ENCODE data around the gene CEND1. TPM values are rescaled to one million over a fixed set of nuclear protein-coding genes. Genes with fewer than 3 reads are reported as not detected.

CEND1 gene
- total and polyA plus RNA-seq, 2 of the 4 experiments (the other 2 are of a cell fraction), result 0.90 to 4.0 TPM

- 71% methylated on average over 9 of the region's 36 CpGs; no CpG with 5 or more reads in 1 of the 2 experiments for WGBS, 2 experiments (ENCODE audit: extremely low coverage in 2 of 2, insufficient read length in 1 of 2)
- peaks cover 10% of the 10 kb centered on the region for H3K4me1 ChIP-seq (ENCODE audit: control insufficient read depth, insufficient read depth, low read length)
- H4K91ac ChIP-seq (ENCODE audit: insufficient read depth, low read depth, low read length), result no peak overlapping the region
- ATAC-seq (ENCODE audit: low read depth), result no peak
- ChIA-PET CTCF (interaction anchor here (2.2 kb wide), 1 partner anchor 14 kb away, joined by 10 read pairs; no protein-coding TSS in a partner anchor), POLR2A (ENCODE audit: unreplicated experiment) (no interaction called here)
- in situ Hi-C loops (cut with MboI; ENCODE audit: low sequenced_read_pairs), result no loop called here
- no peak overlapping the region for H2BK15ac ChIP-seq (ENCODE audit: low read depth, low read length)
- H4K20me1 ChIP-seq (ENCODE audit: insufficient read depth, low read length), result peaks cover 16% of the 10 kb centered on the region
- BruUV-seq (replicated peaks), result no TSS peak
- H3K27ac ChIP-seq (ENCODE audit: insufficient read depth, low read length), result no peak overlapping the region
- no peak overlapping the region for H3K14ac ChIP-seq (replicated peaks; ENCODE audit: low read depth, low read length)
- peaks cover 3% of the 10 kb centered on the region; the same call in 1 of the 2 replicates for H3K9me1 ChIP-seq (ENCODE audit: insufficient read depth, low read length)
- H3K79me1 ChIP-seq (ENCODE audit: low read depth in 1 of 2, low read length in 2 of 2), result peaks cover 12 to 42% of the 10 kb centered on the region in 2 experiments
- no peak overlapping the region for H3K4ac ChIP-seq (ENCODE audit: low read depth, low read length)
- H2AK5ac ChIP-seq (ENCODE audit: low read depth, low read length), result no peak overlapping the region; the same call in 1 of the 2 replicates
- peak overlapping the region; percentile 50 for H2AK9ac ChIP-seq (replicated peaks; ENCODE audit: low read depth, low read length, poor library complexity)
- no peaks in the 10 kb centered on the region for H3K9me3 ChIP-seq (ENCODE audit: control insufficient read depth, insufficient read depth, low read length)
- peaks cover 14% of the 10 kb centered on the region for H3K36me3 ChIP-seq (ENCODE audit: control insufficient read depth, insufficient read depth, low read length)
- H2BK5ac ChIP-seq (ENCODE audit: low read depth, low read length, poor library complexity, severe bottlenecking), result no peak overlapping the region
- H2AFZ ChIP-seq (replicated peaks; ENCODE audit: low read length, poor library complexity), result peak overlapping the region; percentile 21
- H3K18ac ChIP-seq (ENCODE audit: low read depth, low read length), result no peak overlapping the region
- dilution Hi-C loops (cut with HindIII; ENCODE audit: low sequenced_read_pairs, unreplicated experiment), result no loop called here
- no peak for DNase-seq
- no peak overlapping the region for H4K5ac ChIP-seq (ENCODE audit: low read depth, low read length)
- H3K27me3 ChIP-seq (ENCODE audit: control insufficient read depth, insufficient read depth, low read length), result no peaks in the 10 kb centered on the region
- no peak overlapping the region for H4K8ac ChIP-seq (ENCODE audit: low read depth in 2 of 2, low read length in 2 of 2)
- H3K9ac ChIP-seq (ENCODE audit: low read depth, low read length), result no peak overlapping the region
- no peak overlapping the region for H2BK20ac ChIP-seq (ENCODE audit: low read depth, low read length)
- no peak overlapping the region for H2BK120ac ChIP-seq (ENCODE audit: low read depth, low read length)
- H3K23ac ChIP-seq (ENCODE audit: low read depth, low read length), result no peak overlapping the region
- H3K4me3 ChIP-seq (ENCODE audit: insufficient read depth, low read depth, low read length), result no peak overlapping the region
- no peak overlapping the region for H3K4me2 ChIP-seq (ENCODE audit: low read depth, low read length)
- no peak overlapping the region for H3K56ac ChIP-seq (ENCODE audit: extremely low read depth, insufficient read depth, low read length)
- intact Hi-C loops (cut with micrococcal nuclease), result loop anchor here (1.0 kb wide), 1 partner anchor 120 kb away; no protein-coding TSS in a partner anchor
- TF ChIP-seq, protein P1, sequence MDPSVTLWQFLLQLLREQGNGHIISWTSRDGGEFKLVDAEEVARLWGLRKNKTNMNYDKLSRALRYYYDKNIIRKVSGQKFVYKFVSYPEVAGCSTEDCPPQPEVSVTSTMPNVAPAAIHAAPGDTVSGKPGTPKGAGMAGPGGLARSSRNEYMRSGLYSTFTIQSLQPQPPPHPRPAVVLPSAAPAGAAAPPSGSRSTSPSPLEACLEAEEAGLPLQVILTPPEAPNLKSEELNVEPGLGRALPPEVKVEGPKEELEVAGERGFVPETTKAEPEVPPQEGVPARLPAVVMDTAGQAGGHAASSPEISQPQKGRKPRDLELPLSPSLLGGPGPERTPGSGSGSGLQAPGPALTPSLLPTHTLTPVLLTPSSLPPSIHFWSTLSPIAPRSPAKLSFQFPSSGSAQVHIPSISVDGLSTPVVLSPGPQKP (IDR thresholded peaks at IDR 0.05; ENCODE audit: borderline replicate concordance, low read depth, low read length), result no peak
- TF ChIP-seq, protein P2, sequence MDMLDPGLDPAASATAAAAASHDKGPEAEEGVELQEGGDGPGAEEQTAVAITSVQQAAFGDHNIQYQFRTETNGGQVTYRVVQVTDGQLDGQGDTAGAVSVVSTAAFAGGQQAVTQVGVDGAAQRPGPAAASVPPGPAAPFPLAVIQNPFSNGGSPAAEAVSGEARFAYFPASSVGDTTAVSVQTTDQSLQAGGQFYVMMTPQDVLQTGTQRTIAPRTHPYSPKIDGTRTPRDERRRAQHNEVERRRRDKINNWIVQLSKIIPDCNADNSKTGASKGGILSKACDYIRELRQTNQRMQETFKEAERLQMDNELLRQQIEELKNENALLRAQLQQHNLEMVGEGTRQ (IDR thresholded peaks at IDR 0.05; ENCODE audit: low read depth, low read length), result no peak
- no peak for TF ChIP-seq CEBPB (IDR thresholded peaks at IDR 0.05; ENCODE audit: low read depth, low read length)
- TF ChIP-seq POLR2A (IDR thresholded peaks at IDR 0.05; ENCODE audit: low read depth, low read length), result no peak
- no peak for TF ChIP-seq CHD1 (IDR thresholded peaks at IDR 0.05; ENCODE audit: low read depth, low read length)
- TF ChIP-seq NFE2L2 (IDR thresholded peaks at IDR 0.05; ENCODE audit: low read depth, low read length), result no peak
- no peak for TF ChIP-seq MAZ (IDR thresholded peaks at IDR 0.05; ENCODE audit: borderline replicate concordance, low read depth, low read length)
- TF ChIP-seq CTCF (conservative IDR thresholded peaks at IDR 0.05; ENCODE audit: low read depth, low read length), result no peak
- no peak for TF ChIP-seq MXI1 (IDR thresholded peaks at IDR 0.05; ENCODE audit: borderline replicate concordance, low read depth, low read length)
- no peak for TF ChIP-seq FOS (IDR thresholded peaks at IDR 0.05; ENCODE audit: low read depth, low read length)
- TF ChIP-seq SMC3 (IDR thresholded peaks at IDR 0.05; ENCODE audit: low read depth, low read length), result no peak
- TF ChIP-seq RFX5 (IDR thresholded peaks at IDR 0.05; ENCODE audit: low read depth, low read length), result no peak
- no peak for TF ChIP-seq RAD21 (IDR thresholded peaks at IDR 0.05; ENCODE audit: low read length)
- TF ChIP-seq MAFK (IDR thresholded peaks at IDR 0.05; ENCODE audit: low read depth, low read length), result no peak
Measured at GRCh38 chr11:782264-783174, 7.4 kb downstream of the CEND1 start.

All from IMR-90 (cell line).